Trophoblast cell (in vitro differentiated cells and primary cell): ENCODE measurements around the gene RASA3.
"Not testable (repeated sequence)": the region's sequence is repeated elsewhere in the genome, so short reads cannot be mapped to it uniquely, and the experiment has no call there.

Experiments used
- DNase-seq, 2 donors: peaks; one replicate each; pipeline ENCODE4 v3.0.0-alpha.2; 2016
- H2AFZ ChIP-seq: 2 replicates; pipeline ENCODE4 v1.6.1; 2013; ENCODE audit warnings: low read length, moderate library complexity, mild to moderate bottlenecking; ENCODE audit not compliant: insufficient read depth, poor library complexity
- H2AK5ac ChIP-seq: 2 replicates; pipeline ENCODE4 v1.6.1; 2013; ENCODE audit warnings: mild to moderate bottlenecking, low read length
- H2BK120ac ChIP-seq: 2 replicates; pipeline ENCODE4 v1.6.1; 2013; ENCODE audit warnings: low read length, mild to moderate bottlenecking, moderate library complexity; ENCODE audit not compliant: insufficient read depth, poor library complexity
- H2BK12ac ChIP-seq: 2 replicates; pipeline ENCODE4 v1.6.1; 2013; ENCODE audit warnings: mild to moderate bottlenecking, low read length, moderate library complexity
- H2BK5ac ChIP-seq: 2 replicates; pipeline ENCODE4 v1.6.1; 2013; ENCODE audit warnings: low read length, low read depth, moderate library complexity, mild to moderate bottlenecking; ENCODE audit not compliant: poor library complexity
- H3K14ac ChIP-seq: 2 replicates; pipeline ENCODE4 v1.6.1; 2013; ENCODE audit warnings: mild to moderate bottlenecking, low read length
- H3K18ac ChIP-seq: 2 replicates; pipeline ENCODE4 v1.6.1; 2013; ENCODE audit warnings: mild to moderate bottlenecking, low read length
- H3K23ac ChIP-seq: 2 replicates; pipeline ENCODE4 v1.6.1; 2013; ENCODE audit warnings: low read length
- H3K27ac ChIP-seq: 2 replicates; pipeline ENCODE4 v1.5.1; 2013; ENCODE audit warnings: low read depth, mild to moderate bottlenecking, inconsistent platforms, low read length, moderate library complexity
- H3K27me3 ChIP-seq: 2 replicates; pipeline ENCODE4 v1.6.1; 2013; ENCODE audit warnings: inconsistent platforms, mild to moderate bottlenecking, low read length, moderate library complexity; ENCODE audit not compliant: insufficient read depth
- H3K36me3 ChIP-seq, 2 experiments: 1 replicate in 1 of 2; 2 replicates in 1 of 2; pipeline ENCODE4 v1.6.1; 2013; ENCODE audit warnings: low read length in 2 of 2, mild to moderate bottlenecking in 2 of 2, moderate library complexity in 1 of 2; ENCODE audit not compliant: insufficient read depth in 2 of 2, control insufficient read depth in 1 of 2
- H3K4ac ChIP-seq: 2 replicates; pipeline ENCODE4 v1.6.1; 2013; ENCODE audit warnings: low read depth, mild to moderate bottlenecking, low read length, moderate library complexity
- H3K4me1 ChIP-seq, 2 experiments: 1 replicate in 1 of 2; 2 replicates in 1 of 2; pipeline ENCODE4 v1.6.1; 2013; ENCODE audit warnings: low read length in 2 of 2, mild to moderate bottlenecking in 2 of 2, moderate library complexity in 1 of 2; ENCODE audit not compliant: insufficient read depth in 2 of 2, control insufficient read depth in 1 of 2
- H3K4me2 ChIP-seq: 2 replicates; pipeline ENCODE4 v1.6.1; 2013; ENCODE audit warnings: inconsistent platforms, mild to moderate bottlenecking, low read length, moderate library complexity
- H3K4me3 ChIP-seq: 2 replicates; pipeline ENCODE4 v1.5.1; 2013; ENCODE audit warnings: mild to moderate bottlenecking, low read depth, low read length, inconsistent platforms
- H3K79me1 ChIP-seq: one replicate; pipeline ENCODE4 v1.6.1; 2013; ENCODE audit warnings: low read length
- H3K79me2 ChIP-seq: 2 replicates; pipeline ENCODE4 v1.6.1; 2013; ENCODE audit warnings: low read length, mild to moderate bottlenecking; ENCODE audit not compliant: control insufficient read depth, insufficient read depth, poor library complexity
- H3K9ac ChIP-seq: 2 replicates; pipeline ENCODE4 v1.6.1; 2013; ENCODE audit warnings: mild to moderate bottlenecking, low read length
- H3K9me3 ChIP-seq: 2 replicates; pipeline ENCODE4 v1.6.1; 2013; ENCODE audit warnings: low read depth, mild to moderate bottlenecking, control low read depth, inconsistent platforms, low read length; ENCODE audit not compliant: insufficient read depth
- H4K12ac ChIP-seq: 2 replicates; pipeline ENCODE4 v1.6.1; 2013; ENCODE audit warnings: low read depth, mild to moderate bottlenecking, low read length, moderate library complexity
- H4K8ac ChIP-seq: 2 replicates; pipeline ENCODE4 v1.6.1; 2013; ENCODE audit warnings: low read depth, mild to moderate bottlenecking, low read length, moderate library complexity
- H4K91ac ChIP-seq: one replicate; pipeline ENCODE4 v1.6.1; 2013; ENCODE audit warnings: low read depth, mild to moderate bottlenecking, low read length, moderate library complexity
- WGBS: extraction: QIAGEN DNeasy Blood & Tissue Kit; methylation state at CpG from one replicate; pipeline ENCODE4 v1.1.7; 2013; ENCODE audit warnings: missing lambda C conversion rate; ENCODE audit not compliant: insufficient read length, insufficient coverage; ENCODE audit errors: extremely low coverage; 5-methylcytosine and 5-hydroxymethylcytosine counted together

The RASA3 gene

GRCh38 chr13:114099191-114099590, 33.2 kb downstream of the RASA3 start:
- Histone ChIP-seq H3K27me3 (no peaks in the 10 kb centered on the region), H3K23ac (no peak overlapping the region), H3K4me1 (peaks cover 23 to 24% of the 10 kb centered on the region in 2 experiments), H2BK12ac (no peak overlapping the region), H2BK5ac (no peak overlapping the region), H3K79me2 (no peaks in the 10 kb centered on the region), H3K4ac (no peak overlapping the region), H4K91ac (peak overlapping the region; percentile 29), H2AFZ (no peak overlapping the region), H3K4me3 (no peak overlapping the region), H3K14ac (no peak overlapping the region), H4K12ac (no peak overlapping the region), H3K36me3 (no peaks in the 10 kb centered on the region), H3K9ac (no peak overlapping the region), H4K8ac (no peak overlapping the region), H3K79me1 (peaks cover 17% of the 10 kb centered on the region), H3K4me2 (no peak overlapping the region), H2AK5ac (no peak overlapping the region), H3K18ac (no peak overlapping the region), H3K9me3 (no peaks in the 10 kb centered on the region), H3K27ac (peak overlapping the region; percentile 2), H2BK120ac (peak overlapping the region; percentile 18)
- no CpG with 5 or more reads among the region's 15 CpGs for WGBS
- peak; percentile 36 to 47 for DNase-seq

GRCh38 chr13:114098689-114099056, 33.8 kb downstream of the RASA3 start:
- H3K79me2 ChIP-seq = not testable (repeated sequence)
- no CpG with 5 or more reads among the region's 14 CpGs for WGBS

GRCh38 chr13:114097893-114098688, 34.3 kb downstream of the RASA3 start:
- no peaks in the 10 kb centered on the region for H3K79me2 ChIP-seq
- no peak overlapping the region for H2AFZ ChIP-seq
- peak overlapping the region; percentile 78 for H3K18ac ChIP-seq
- no peak overlapping the region for H3K9ac ChIP-seq
- peak overlapping the region; percentile 29 for H2BK5ac ChIP-seq
- DNase-seq = no peak
- no CpG with 5 or more reads among the region's 27 CpGs for WGBS
- peak overlapping the region; percentile 63 for H4K8ac ChIP-seq
- peak overlapping the region; percentile 72 for H2BK12ac ChIP-seq
- peaks cover 17% of the 10 kb centered on the region for H3K79me1 ChIP-seq
- H4K91ac ChIP-seq = peak overlapping the region; percentile 71
- H3K27me3 ChIP-seq = no peaks in the 10 kb centered on the region
- no peak overlapping the region for H3K4me3 ChIP-seq
- H3K9me3 ChIP-seq = no peaks in the 10 kb centered on the region
- peak overlapping the region; percentile 45 for H3K4ac ChIP-seq
- H3K27ac ChIP-seq = peak overlapping the region; percentile 52
- peaks cover 23 to 24% of the 10 kb centered on the region in 2 experiments for H3K4me1 ChIP-seq
- no peak overlapping the region for H4K12ac ChIP-seq
- H2AK5ac ChIP-seq = peak overlapping the region; percentile 65
- H2BK120ac ChIP-seq = peak overlapping the region; percentile 46
- H3K14ac ChIP-seq = peak overlapping the region; percentile 66
- no peak overlapping the region for H3K4me2 ChIP-seq
- H3K36me3 ChIP-seq = no peaks in the 10 kb centered on the region
- no peak overlapping the region for H3K23ac ChIP-seq

More at GRCh38 chr13:114098689-114099056, 33.8 kb downstream of the RASA3 start:
- not testable (repeated sequence) for DNase-seq, H3K9ac ChIP-seq, H2AFZ ChIP-seq, H3K36me3 ChIP-seq, H3K4me2 ChIP-seq, H3K4ac ChIP-seq, H3K27me3 ChIP-seq, H3K4me3 ChIP-seq, H4K12ac ChIP-seq, H3K23ac ChIP-seq, H3K9me3 ChIP-seq, H3K14ac ChIP-seq
- peak overlapping the region; percentile 18 for H2BK120ac ChIP-seq
- peaks cover 23 to 24% of the 10 kb centered on the region in 2 experiments for H3K4me1 ChIP-seq
- H2BK12ac ChIP-seq = peak overlapping the region; percentile 32
- H3K27ac ChIP-seq = peak overlapping the region; percentile 52
- peak overlapping the region; percentile 29 for H2BK5ac ChIP-seq
- H3K79me1 ChIP-seq = peaks cover 17% of the 10 kb centered on the region
- peak overlapping the region; percentile 61 for H4K91ac ChIP-seq
- peak overlapping the region; percentile 30 for H2AK5ac ChIP-seq
- peak overlapping the region; percentile 22 for H4K8ac ChIP-seq
- H3K18ac ChIP-seq = peak overlapping the region; percentile 67

DNA sequence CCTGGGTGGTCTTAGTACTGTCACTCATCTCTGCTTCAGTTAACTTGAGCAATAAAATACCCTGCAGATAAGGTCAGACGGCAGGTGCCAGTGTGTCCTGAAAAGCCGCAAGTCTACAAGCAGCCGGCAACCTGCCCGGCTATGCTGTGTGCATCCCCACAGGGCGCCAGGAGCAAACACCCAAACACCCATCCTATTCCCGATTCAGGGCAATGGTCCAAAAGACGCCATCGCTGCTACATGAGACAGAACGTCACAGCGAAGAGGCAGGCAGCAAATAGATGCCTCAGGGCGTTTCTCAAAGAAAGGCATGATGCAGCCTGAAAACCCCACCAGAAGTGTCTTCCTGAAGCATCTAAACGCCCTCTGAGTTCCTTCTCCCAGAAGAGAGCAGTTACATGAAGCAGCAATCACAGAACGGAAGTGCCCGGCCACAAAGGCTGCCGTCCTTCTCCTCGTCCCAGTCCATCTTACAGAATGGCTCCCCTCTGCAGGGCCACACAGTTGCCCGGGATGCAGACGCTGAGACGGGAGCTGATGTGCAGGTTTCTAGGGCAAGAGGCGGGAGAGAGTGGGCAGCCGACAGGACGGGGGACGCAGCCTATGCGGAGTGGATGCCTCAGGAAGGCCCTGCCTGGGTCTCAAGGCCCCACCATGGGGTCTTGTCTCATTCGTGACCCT, 35.1 kb downstream of the RASA3 start:
- Histone ChIP-seq H2BK5ac (peak overlapping the region; percentile 20), H3K27me3 (no peaks in the 10 kb centered on the region), H3K23ac (no peak overlapping the region), H3K9ac (no peak overlapping the region), H3K14ac (peak overlapping the region; percentile 66), H2AFZ (no peak overlapping the region), H3K4me3 (no peak overlapping the region), H3K36me3 (no peaks in the 10 kb centered on the region), H4K8ac (peak overlapping the region; percentile 63), H3K4me2 (no peak overlapping the region), H3K79me1 (peaks cover 17% of the 10 kb centered on the region), H3K79me2 (no peaks in the 10 kb centered on the region), H3K27ac (peak overlapping the region; percentile 34), H3K9me3 (no peaks in the 10 kb centered on the region), H4K91ac (peak overlapping the region; percentile 71), H2BK120ac (peak overlapping the region; percentile 46), H2BK12ac (peak overlapping the region; percentile 72), H4K12ac (no peak overlapping the region), H3K18ac (peak overlapping the region; percentile 78), H2AK5ac (peak overlapping the region; percentile 65), H3K4ac (peak overlapping the region; percentile 45), H3K4me1 (peaks cover 23 to 24% of the 10 kb centered on the region in 2 experiments)
- no CpG with 5 or more reads among the region's 25 CpGs for WGBS
- DNase-seq = no peak
